HL-60 (cell line): ENCODE measurements around the gene SNAI3.

Source experiments
- DNase-seq, 2 experiments: peaks; one replicate each; pipeline ENCODE4 v3.0.0-alpha.2; 2010 to 2020; ENCODE audit warnings: low read depth in 1 of 2, low spot score in 1 of 2
- H3K27ac ChIP-seq: fragments of 250-450 bp; sonication (Bioruptor Pico); replicated peaks from 2 replicates; pipeline ENCODE4 v1.5.1; 2020; ENCODE audit warnings: mild to moderate bottlenecking, moderate library complexity
- H3K27me3 ChIP-seq: fragments of 250-450 bp; sonication (Bioruptor Pico); 2 replicates; pipeline ENCODE4 v1.5.1; 2021; ENCODE audit warnings: mild to moderate bottlenecking, moderate library complexity; ENCODE audit not compliant: insufficient read depth, poor library complexity, severe bottlenecking
- H3K4me3 ChIP-seq: replicated peaks from 2 replicates; pipeline ENCODE4 v1.5.1; 2011; ENCODE audit warnings: mild to moderate bottlenecking, control low read depth, low read length; ENCODE audit not compliant: insufficient read depth
- GABPA ChIP-seq: IDR thresholded peaks from 2 replicates; pipeline ENCODE4 v1.6.1; 2012; ENCODE audit warnings: low read depth
- POLR2AphosphoS5 ChIP-seq: IDR thresholded peaks from 2 replicates; pipeline ENCODE4 v1.6.1; 2012; ENCODE audit warnings: low read depth
- SPI1 ChIP-seq: IDR thresholded peaks from 2 replicates; pipeline ENCODE4 v1.6.1; 2012; ENCODE audit warnings: low read depth, mild to moderate bottlenecking, borderline replicate concordance
- TF ChIP-seq, protein P1 (sequence below): IDR thresholded peaks from 2 replicates; pipeline ENCODE4 v1.6.1; 2012; ENCODE audit warnings: low read depth; ENCODE audit not compliant: insufficient replicate concordance
- TF ChIP-seq, protein P2 (sequence below): IDR thresholded peaks from one replicate; pipeline ENCODE4 v1.5.1; 2011; ENCODE audit warnings: low read length, control low read depth, inconsistent platforms; ENCODE audit not compliant: insufficient read depth

Gene SNAI3

DNA sequence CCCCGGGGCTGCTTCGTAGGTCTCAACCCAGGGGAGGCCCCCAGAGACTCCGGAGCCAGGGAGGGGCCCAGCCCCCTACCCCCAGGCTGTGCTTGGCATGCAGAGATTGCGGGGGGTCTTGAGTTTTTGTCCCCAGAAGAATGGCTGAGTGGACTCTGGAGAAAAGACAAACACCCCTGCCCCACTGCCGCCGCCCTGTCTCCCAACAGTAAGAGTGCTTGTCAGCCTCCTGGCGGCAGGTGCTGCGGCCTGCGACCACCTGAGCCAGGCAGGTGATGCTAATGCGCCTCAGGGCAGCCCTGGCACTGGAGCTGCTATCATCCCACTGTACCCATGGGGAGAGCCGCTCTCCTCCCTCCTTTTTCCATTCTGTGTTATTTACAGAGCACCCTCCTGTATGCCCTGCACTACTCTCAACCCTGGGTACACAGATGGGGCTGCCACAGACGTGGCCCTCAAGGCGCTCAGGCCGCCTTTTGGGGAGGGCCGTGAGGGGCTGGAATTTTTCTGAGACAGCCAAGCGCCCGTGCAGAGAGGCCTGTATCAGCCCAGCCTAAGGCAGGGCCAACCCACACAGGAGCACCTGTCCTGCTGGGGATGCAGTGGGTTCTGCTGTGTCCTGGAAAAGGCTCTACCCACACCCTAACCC lies 50.5 kb downstream of the SNAI3 start:
- no peak overlapping the region for H3K4me3 ChIP-seq
- TF ChIP-seq SPI1 = no peak
- TF ChIP-seq POLR2AphosphoS5 = no peak
- TF ChIP-seq GABPA = no peak
- TF ChIP-seq, protein P1, sequence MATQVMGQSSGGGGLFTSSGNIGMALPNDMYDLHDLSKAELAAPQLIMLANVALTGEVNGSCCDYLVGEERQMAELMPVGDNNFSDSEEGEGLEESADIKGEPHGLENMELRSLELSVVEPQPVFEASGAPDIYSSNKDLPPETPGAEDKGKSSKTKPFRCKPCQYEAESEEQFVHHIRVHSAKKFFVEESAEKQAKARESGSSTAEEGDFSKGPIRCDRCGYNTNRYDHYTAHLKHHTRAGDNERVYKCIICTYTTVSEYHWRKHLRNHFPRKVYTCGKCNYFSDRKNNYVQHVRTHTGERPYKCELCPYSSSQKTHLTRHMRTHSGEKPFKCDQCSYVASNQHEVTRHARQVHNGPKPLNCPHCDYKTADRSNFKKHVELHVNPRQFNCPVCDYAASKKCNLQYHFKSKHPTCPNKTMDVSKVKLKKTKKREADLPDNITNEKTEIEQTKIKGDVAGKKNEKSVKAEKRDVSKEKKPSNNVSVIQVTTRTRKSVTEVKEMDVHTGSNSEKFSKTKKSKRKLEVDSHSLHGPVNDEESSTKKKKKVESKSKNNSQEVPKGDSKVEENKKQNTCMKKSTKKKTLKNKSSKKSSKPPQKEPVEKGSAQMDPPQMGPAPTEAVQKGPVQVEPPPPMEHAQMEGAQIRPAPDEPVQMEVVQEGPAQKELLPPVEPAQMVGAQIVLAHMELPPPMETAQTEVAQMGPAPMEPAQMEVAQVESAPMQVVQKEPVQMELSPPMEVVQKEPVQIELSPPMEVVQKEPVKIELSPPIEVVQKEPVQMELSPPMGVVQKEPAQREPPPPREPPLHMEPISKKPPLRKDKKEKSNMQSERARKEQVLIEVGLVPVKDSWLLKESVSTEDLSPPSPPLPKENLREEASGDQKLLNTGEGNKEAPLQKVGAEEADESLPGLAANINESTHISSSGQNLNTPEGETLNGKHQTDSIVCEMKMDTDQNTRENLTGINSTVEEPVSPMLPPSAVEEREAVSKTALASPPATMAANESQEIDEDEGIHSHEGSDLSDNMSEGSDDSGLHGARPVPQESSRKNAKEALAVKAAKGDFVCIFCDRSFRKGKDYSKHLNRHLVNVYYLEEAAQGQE = no peak
- TF ChIP-seq, protein P2, sequence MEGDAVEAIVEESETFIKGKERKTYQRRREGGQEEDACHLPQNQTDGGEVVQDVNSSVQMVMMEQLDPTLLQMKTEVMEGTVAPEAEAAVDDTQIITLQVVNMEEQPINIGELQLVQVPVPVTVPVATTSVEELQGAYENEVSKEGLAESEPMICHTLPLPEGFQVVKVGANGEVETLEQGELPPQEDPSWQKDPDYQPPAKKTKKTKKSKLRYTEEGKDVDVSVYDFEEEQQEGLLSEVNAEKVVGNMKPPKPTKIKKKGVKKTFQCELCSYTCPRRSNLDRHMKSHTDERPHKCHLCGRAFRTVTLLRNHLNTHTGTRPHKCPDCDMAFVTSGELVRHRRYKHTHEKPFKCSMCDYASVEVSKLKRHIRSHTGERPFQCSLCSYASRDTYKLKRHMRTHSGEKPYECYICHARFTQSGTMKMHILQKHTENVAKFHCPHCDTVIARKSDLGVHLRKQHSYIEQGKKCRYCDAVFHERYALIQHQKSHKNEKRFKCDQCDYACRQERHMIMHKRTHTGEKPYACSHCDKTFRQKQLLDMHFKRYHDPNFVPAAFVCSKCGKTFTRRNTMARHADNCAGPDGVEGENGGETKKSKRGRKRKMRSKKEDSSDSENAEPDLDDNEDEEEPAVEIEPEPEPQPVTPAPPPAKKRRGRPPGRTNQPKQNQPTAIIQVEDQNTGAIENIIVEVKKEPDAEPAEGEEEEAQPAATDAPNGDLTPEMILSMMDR = no peak
- H3K27ac ChIP-seq = no peak overlapping the region
- H3K27me3 ChIP-seq = peaks cover 3% of the 10 kb centered on the region
- DNase-seq = no peak

DNA sequence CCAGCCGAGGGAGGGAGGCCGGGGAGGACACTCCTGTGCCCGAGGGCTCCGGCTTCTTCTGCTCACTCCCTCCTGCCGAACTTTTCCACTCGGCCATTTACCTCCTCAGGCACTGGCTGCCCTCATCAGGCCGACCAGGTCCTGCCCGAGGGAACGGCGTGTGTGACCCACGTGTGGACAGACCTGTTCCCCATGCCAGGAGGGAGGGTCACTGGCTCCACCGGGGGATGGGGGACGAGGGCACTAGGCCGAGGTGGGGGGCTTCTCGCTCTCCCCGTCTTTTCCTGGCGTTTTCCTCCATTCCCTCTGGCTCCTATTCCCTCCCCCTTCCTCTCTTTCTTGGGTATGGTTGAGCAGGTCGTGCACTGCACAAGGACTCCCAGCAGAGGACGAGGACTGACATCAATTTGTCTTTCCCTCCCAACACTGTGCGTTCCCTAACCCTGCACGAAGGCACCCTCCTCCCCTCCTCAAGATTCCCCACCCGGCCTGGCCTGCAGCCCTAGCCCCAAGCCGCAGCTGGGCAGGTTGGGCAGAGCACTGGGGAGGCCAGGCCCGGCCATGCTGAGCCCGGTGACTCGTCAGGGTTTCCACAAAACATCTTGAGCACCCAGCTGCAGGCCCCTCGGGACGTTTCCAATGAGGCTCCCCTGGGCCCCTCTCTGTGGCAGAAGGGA lies 51.2 kb downstream of the SNAI3 start:
- DNase-seq = no peak
- TF ChIP-seq SPI1 (no peak), POLR2AphosphoS5 (no peak), GABPA (no peak)
- TF ChIP-seq, protein P2 = no peak
- TF ChIP-seq, protein P1 = no peak
- Histone ChIP-seq H3K27ac (no peak overlapping the region), H3K4me3 (peak overlapping the region; percentile 30), H3K27me3 (peaks cover 3% of the 10 kb centered on the region)

DNA sequence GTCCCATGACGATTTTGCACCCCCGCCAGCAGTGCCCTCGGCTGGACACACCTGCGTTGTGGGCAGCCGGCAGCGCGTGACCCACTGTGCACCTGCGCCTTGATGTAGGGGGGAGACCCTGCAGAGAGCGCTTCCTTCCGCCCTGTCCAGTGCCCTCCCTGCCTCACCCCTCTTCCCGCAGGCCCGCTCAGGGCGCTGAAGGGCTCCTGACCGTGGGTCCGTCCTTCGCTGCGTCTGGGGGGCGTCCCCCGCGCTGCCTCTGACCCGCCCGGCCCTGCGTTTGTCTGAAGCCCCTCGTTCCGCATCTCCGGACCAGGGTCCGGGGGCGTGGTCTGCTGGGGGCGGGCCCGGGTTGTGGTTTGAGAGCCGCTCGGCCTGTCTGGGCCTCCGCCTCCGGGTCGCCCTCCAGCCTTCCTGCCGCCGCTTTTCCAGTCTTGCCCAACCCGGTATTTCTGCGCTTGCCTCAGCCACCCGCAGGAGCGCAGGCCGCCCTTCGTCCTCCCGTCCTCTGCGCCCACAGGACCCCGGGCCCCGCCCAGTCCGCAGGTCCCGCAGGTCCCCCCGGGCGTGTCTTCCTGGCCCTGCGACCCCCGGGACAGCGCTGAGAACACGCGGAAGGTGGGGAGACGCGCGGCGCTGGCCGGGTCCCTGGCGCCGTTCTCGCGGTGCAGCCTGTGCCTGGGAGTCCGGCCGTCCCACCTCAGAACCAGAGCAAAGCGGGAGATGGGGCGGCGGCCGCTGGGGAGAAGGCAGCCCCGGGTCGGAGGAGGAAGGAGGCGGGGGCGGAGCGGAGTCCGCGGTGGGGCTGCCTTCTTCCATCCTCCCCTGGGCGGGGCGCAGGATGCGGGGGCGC lies 51.9 kb downstream of the SNAI3 start:
- no peak for TF ChIP-seq GABPA
- no peak for TF ChIP-seq SPI1
- TF ChIP-seq, protein P2 = no peak
- TF ChIP-seq, protein P1 = no peak
- no peak for TF ChIP-seq POLR2AphosphoS5
- no peak overlapping the region for H3K27ac ChIP-seq
- peak overlapping the region; percentile 30 for H3K4me3 ChIP-seq
- H3K27me3 ChIP-seq = no peaks in the 10 kb centered on the region
- peak in 1 of 2 experiments; percentile 51 for DNase-seq
